Measurements from ENCODE around the gene CD200.

GRCh38 chr3:112315791-112316190 lies 17.2 kb upstream of the CD200 start:
- TF ChIP-seq CTCF (IDR thresholded peaks at IDR 0.05) (no peak), ZFX (IDR thresholded peaks at IDR 0.05; ENCODE audit: borderline replicate concordance) (no peak)
